ENCODE data around the gene RPP38. TPM values are rescaled to one million over a fixed set of nuclear protein-coding genes. Genes with fewer than 3 reads are reported as not detected.

Gene RPP38
- total and polyA plus RNA-seq, 4 donors: 7.2 to 12.0 (median 8.2) TPM

GRCh38 chr10:15106352-15107013 is 9.3 kb downstream of the RPP38 start:
- Histone ChIP-seq H3K9me3 (ENCODE audit: control insufficient read depth in 4 of 4, low read length in 3 of 4) (no peaks in the 10 kb centered on the region), H3K4me3 (ENCODE audit: low read depth in 1 of 3, low read length in 3 of 3) (no peak overlapping the region), H3K27me3 (ENCODE audit: control insufficient read depth in 4 of 4, insufficient read depth in 4 of 4, low read length in 3 of 4) (no peaks in the 10 kb centered on the region), H3K9ac (ENCODE audit: low read depth in 1 of 2, low read length in 2 of 2) (no peak overlapping the region), H3K27ac (ENCODE audit: low read depth in 1 of 2, low read length in 2 of 2) (no peak overlapping the region), H3K4me1 (ENCODE audit: control insufficient read depth in 4 of 4, insufficient read depth in 4 of 4, low read length in 3 of 4) (peaks cover 2 to 11% (median 8%) of the 10 kb centered on the region in 4 donors), H3K36me3 (ENCODE audit: control insufficient read depth in 4 of 4, insufficient read depth in 3 of 4, low read depth in 1 of 4, low read length in 3 of 4) (peaks cover 12 to 28% (median 23%) of the 10 kb centered on the region in 4 donors)
- 68% methylated on average over 8 of the region's 8 CpGs for WGBS
- peak; percentile 77 for DNase-seq (ENCODE audit: low spot score)
- TF ChIP-seq GABPA (IDR thresholded peaks at IDR 0.05 in 1 of 2, conservative IDR thresholded peaks at IDR 0.05 in 1 of 2): no peak
- TF ChIP-seq SP1 (IDR thresholded peaks at IDR 0.05): no peak
- TF ChIP-seq TAF1 (conservative IDR thresholded peaks at IDR 0.05): no peak
- TF ChIP-seq ZBTB33 (IDR thresholded peaks at IDR 0.05): no peak
- TF ChIP-seq CTCF (IDR thresholded peaks at IDR 0.05; ENCODE audit: low read depth, low read length, missing input control): peak; percentile 71
- no peak for TF ChIP-seq NR2F2 (IDR thresholded peaks at IDR 0.05)
- TF ChIP-seq RAD21 (IDR thresholded peaks at IDR 0.05): peak; percentile 82 to 91
- TF ChIP-seq HNF4G (IDR thresholded peaks at IDR 0.05): no peak
- TF ChIP-seq FOXA1 (IDR thresholded peaks at IDR 0.05): no peak
- no peak for TF ChIP-seq FOXA2 (IDR thresholded peaks at IDR 0.05)
- no peak for TF ChIP-seq JUND (IDR thresholded peaks at IDR 0.05)
- TF ChIP-seq, protein P1, sequence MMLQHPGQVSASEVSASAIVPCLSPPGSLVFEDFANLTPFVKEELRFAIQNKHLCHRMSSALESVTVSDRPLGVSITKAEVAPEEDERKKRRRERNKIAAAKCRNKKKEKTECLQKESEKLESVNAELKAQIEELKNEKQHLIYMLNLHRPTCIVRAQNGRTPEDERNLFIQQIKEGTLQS (IDR thresholded peaks at IDR 0.05): no peak
- TF ChIP-seq HNF4A (conservative IDR thresholded peaks at IDR 0.05): no peak
- TF ChIP-seq EGR1 (IDR thresholded peaks at IDR 0.05; ENCODE audit: low read depth in 2 of 2): no peak
- no peak for TF ChIP-seq RXRA (IDR thresholded peaks at IDR 0.05)
- TF ChIP-seq, protein P2, sequence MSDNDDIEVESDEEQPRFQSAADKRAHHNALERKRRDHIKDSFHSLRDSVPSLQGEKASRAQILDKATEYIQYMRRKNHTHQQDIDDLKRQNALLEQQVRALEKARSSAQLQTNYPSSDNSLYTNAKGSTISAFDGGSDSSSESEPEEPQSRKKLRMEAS (IDR thresholded peaks at IDR 0.05): no peak

DNA sequence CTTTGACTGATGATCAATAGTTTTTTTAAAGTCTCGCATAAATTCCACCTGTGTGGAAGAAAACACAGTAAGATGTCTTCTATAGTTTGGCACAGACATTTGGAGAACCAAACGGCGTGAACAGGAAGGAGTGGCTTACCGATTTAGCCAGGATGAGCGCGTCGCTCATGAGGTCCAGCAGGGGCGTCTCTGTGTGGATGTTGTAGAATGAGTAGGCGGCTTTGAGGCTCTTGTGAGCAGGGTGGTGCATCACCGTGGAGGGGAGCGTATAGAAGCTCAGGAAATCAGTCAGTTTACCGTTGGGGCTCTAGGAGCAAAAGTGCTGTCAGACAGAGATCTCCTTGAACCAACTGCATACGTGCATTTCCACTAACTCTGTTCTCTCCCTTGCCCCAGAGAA is 15.5 kb downstream of the RPP38 start:
- peaks cover 2 to 11% (median 8%) of the 10 kb centered on the region in 4 donors for H3K4me1 ChIP-seq (ENCODE audit: control insufficient read depth in 4 of 4, insufficient read depth in 4 of 4, low read length in 3 of 4)
- WGBS: 97% methylated on average over 13 of the region's 13 CpGs
- H3K27ac ChIP-seq (ENCODE audit: low read depth in 1 of 2, low read length in 2 of 2): no peak overlapping the region
- H3K4me3 ChIP-seq (ENCODE audit: low read depth in 1 of 3, low read length in 3 of 3): no peak overlapping the region
- no peaks in the 10 kb centered on the region for H3K9me3 ChIP-seq (ENCODE audit: control insufficient read depth in 4 of 4, low read length in 3 of 4)
- TF ChIP-seq, protein P1 (IDR thresholded peaks at IDR 0.05): no peak
- TF ChIP-seq NR2F2 (IDR thresholded peaks at IDR 0.05) (no peak), REST (IDR thresholded peaks at IDR 0.05) (no peak), GABPA (IDR thresholded peaks at IDR 0.05 in 1 of 2, conservative IDR thresholded peaks at IDR 0.05 in 1 of 2) (no peak), RXRA (IDR thresholded peaks at IDR 0.05) (no peak), CTCF (IDR thresholded peaks at IDR 0.05; ENCODE audit: low read depth, low read length, missing input control) (no peak)
- peaks cover 0 to 15% (median 9%) of the 10 kb centered on the region in 4 donors for H3K36me3 ChIP-seq (ENCODE audit: control insufficient read depth in 4 of 4, insufficient read depth in 3 of 4, low read depth in 1 of 4, low read length in 3 of 4)
- no peak for DNase-seq (ENCODE audit: low spot score)
- no peaks in the 10 kb centered on the region for H3K27me3 ChIP-seq (ENCODE audit: control insufficient read depth in 4 of 4, insufficient read depth in 4 of 4, low read length in 3 of 4)
- no peak overlapping the region for H3K9ac ChIP-seq (ENCODE audit: low read depth in 1 of 2, low read length in 2 of 2)

Data from liver (tissue), 9 donors.